HCT116 (cell line): ENCODE results near the gene ATG9A. TPM values are rescaled to one million over a fixed set of nuclear protein-coding genes. Genes with fewer than 3 reads are reported as not detected.

Experiments
- ATAC-seq: fragments of 200-7000 bp; cut with Tn5 transposase; 2 replicates; pipeline ENCODE4 v1.9.1; 2020; ENCODE audit warnings: mild to moderate bottlenecking, moderate library complexity
- BruUV-seq: library from RNA; stranded (reverse); fragments of 400-500 nt; replicated peaks from 2 replicates; lab custom pipeline; 2021; lab: Mats Ljungman, UMichigan
- CTCF ChIA-PET: fragments of 300-600 bp; sonication (Branson Sonifier 250); formaldehyde crosslinking; loops from one replicate; lab custom pipeline; 2021; ENCODE audit warnings: antibody characterized with exemption; lab: Charles Lee
- POLR2A ChIA-PET: fragments of 300-600, 350-600 bp; sonication (Branson Sonifier 250); formaldehyde crosslinking; loops from one replicate; lab custom pipeline; 2021; ENCODE audit warnings: antibody characterized with exemption; lab: Charles Lee
- RAD21 ChIA-PET, 2 experiments: fragments of 300-600 bp; sonication (Branson Sonifier 250); formaldehyde crosslinking; loops; one replicate each; lab custom pipeline; 2023; ENCODE audit warnings: low total read pairs in 2 of 2; ENCODE audit not compliant: uncharacterized antibody in 2 of 2, unreplicated experiment in 2 of 2, low non-redundant PET in 1 of 2; lab: Charles Lee
- DNase-seq: peaks from one replicate; pipeline ENCODE4 v3.0.0-alpha.2; 2010; ENCODE audit warnings: low read depth, low spot score
- H2AFZ ChIP-seq: fragments of 200-600 bp; shearing (Covaris generic), sonication (generic); 2 replicates; pipeline ENCODE4 v1.6.1; 2017; ENCODE audit warnings: low read depth, mixed run types, mixed read lengths, antibody characterized with exemption, low read length; ENCODE audit not compliant: poor library complexity, severe bottlenecking
- H3K27ac ChIP-seq: 2 replicates; pipeline ENCODE4 v1.5.1; 2012; ENCODE audit warnings: low read depth, low read length
- H3K27me3 ChIP-seq: fragments of 200-600 bp; sonication (generic); 2 replicates; pipeline ENCODE4 v1.6.1; 2016; ENCODE audit warnings: mixed run types, low read length, mixed read lengths; ENCODE audit not compliant: insufficient read depth
- H3K36me3 ChIP-seq, 2 experiments: fragments of 200-500 bp in 1 of 2; fragments of 200-600 bp in 1 of 2; sonication (Bioruptor generic) in 1 of 2; sonication (generic) in 1 of 2; 2 replicates each; pipeline versions ENCODE4 v1.5.1 to v1.6.1; 2014 to 2016; ENCODE audit warnings: low read length in 2 of 2, inconsistent platforms in 1 of 2, mixed read lengths in 1 of 2, mixed run types in 1 of 2; ENCODE audit not compliant: insufficient read depth in 2 of 2, control insufficient read depth in 1 of 2
- H3K4me1 ChIP-seq, 2 experiments: fragments of 200-600 bp in 1 of 2; sonication (generic) in 1 of 2; 2 replicates each; pipeline versions ENCODE4 v1.5.1 to v1.6.1; 2012 to 2017; ENCODE audit warnings: low read length in 2 of 2, inconsistent platforms in 1 of 2, mild to moderate bottlenecking in 1 of 2, mixed read lengths in 1 of 2, mixed run types in 1 of 2, moderate library complexity in 1 of 2; ENCODE audit not compliant: insufficient read depth in 2 of 2, control insufficient read depth in 1 of 2
- H3K4me2 ChIP-seq: fragments of 200-600 bp; sonication (generic); 2 replicates; pipeline ENCODE4 v1.6.1; 2017; ENCODE audit warnings: mixed run types, low read length, mixed read lengths
- H3K4me3 ChIP-seq, 2 experiments: fragments of 200-600 bp in 1 of 2; sonication (generic) in 1 of 2; replicated peaks in 1 of 2; 2 replicates each; pipeline ENCODE4 v1.5.1; 2011 to 2016; ENCODE audit warnings: low read length in 2 of 2, control low read depth in 1 of 2, low read depth in 1 of 2, mild to moderate bottlenecking in 1 of 2, mixed read lengths in 1 of 2, mixed run types in 1 of 2
- H3K79me2 ChIP-seq: fragments of 200-600 bp; sonication (generic); 2 replicates; pipeline ENCODE4 v1.6.1; 2017; ENCODE audit warnings: mild to moderate bottlenecking, mixed run types, low read length, moderate library complexity, mixed read lengths; ENCODE audit not compliant: insufficient read depth
- H3K9ac ChIP-seq: fragments of 200-600 bp; sonication (generic); 2 replicates; pipeline ENCODE4 v1.6.1; 2016; ENCODE audit warnings: low read length, mixed read lengths
- H3K9me2 ChIP-seq: fragments of 200-600 bp; sonication (generic), shearing (Covaris generic); 2 replicates; pipeline ENCODE4 v1.6.1; 2017; ENCODE audit warnings: mixed run types, mild to moderate bottlenecking, moderate library complexity; ENCODE audit not compliant: insufficient read depth
- H3K9me3 ChIP-seq, 2 experiments: fragments of 200-500 bp in 1 of 2; fragments of 200-600 bp in 1 of 2; sonication (Bioruptor generic) in 1 of 2; sonication (generic) in 1 of 2; 2 replicates each; pipeline ENCODE4 v1.6.1; 2014 to 2017; ENCODE audit warnings: low read length in 2 of 2, mixed read lengths in 2 of 2, inconsistent platforms in 1 of 2, low read depth in 1 of 2, mild to moderate bottlenecking in 1 of 2, mixed run types in 1 of 2, moderate library complexity in 1 of 2; ENCODE audit not compliant: control insufficient read depth in 1 of 2, insufficient read depth in 1 of 2
- H4K20me1 ChIP-seq: fragments of 200-600 bp; sonication (generic), shearing (Covaris generic); 2 replicates; pipeline ENCODE4 v1.6.1; 2017; ENCODE audit warnings: mixed run types, mild to moderate bottlenecking, moderate library complexity; ENCODE audit not compliant: insufficient read depth
- CBX3 ChIP-seq: IDR thresholded peaks from 2 replicates; pipeline ENCODE4 v1.6.1; 2012; ENCODE audit warnings: low read depth
- EZH2phosphoT487 ChIP-seq: fragments of 200-600 bp; IDR thresholded peaks from 2 replicates; pipeline ENCODE4 v1.6.1; 2018; ENCODE audit warnings: antibody characterized with exemption, borderline replicate concordance
- JUND ChIP-seq: IDR thresholded peaks from 2 replicates; pipeline ENCODE4 v1.6.1; 2012
- POLR2A ChIP-seq: IDR thresholded peaks from 2 replicates; pipeline ENCODE4 v1.7.0; 2011; ENCODE audit warnings: borderline replicate concordance; ENCODE audit not compliant: insufficient read depth, insufficient read length; ENCODE audit errors: extremely low read depth
- REST ChIP-seq: IDR thresholded peaks from 2 replicates; pipeline ENCODE4 v1.6.1; 2012; ENCODE audit warnings: low read depth
- SP1 ChIP-seq: IDR thresholded peaks from 2 replicates; pipeline ENCODE4 v1.6.1; 2012; ENCODE audit warnings: low read depth
- SRF ChIP-seq: IDR thresholded peaks from 2 replicates; pipeline ENCODE4 v1.6.1; 2012; ENCODE audit warnings: low read depth
- TCF7L2 ChIP-seq: IDR thresholded peaks from 2 replicates; pipeline ENCODE4 v1.7.0; 2011; ENCODE audit warnings: borderline replicate concordance, inconsistent platforms; ENCODE audit not compliant: insufficient read depth, insufficient read length; ENCODE audit errors: extremely low read depth
- YY1 ChIP-seq: IDR thresholded peaks from 2 replicates; pipeline ENCODE4 v1.6.1; 2011; ENCODE audit warnings: low read length, low read depth, moderate library complexity, mild to moderate bottlenecking; ENCODE audit not compliant: insufficient replicate concordance; ENCODE audit errors: extremely low read depth
- ZNF274 ChIP-seq: fragments of 200-500 bp; sonication (Bioruptor generic); IDR thresholded peaks from 2 replicates; pipeline ENCODE4 v1.6.1; 2014; ENCODE audit warnings: mild to moderate bottlenecking, low read depth, low read length, inconsistent platforms
- intact Hi-C: fragments of 100-400 bp; cut with micrococcal nuclease; formaldehyde crosslinking; loops from 2 replicates; pipeline ENCODE4 v1.10.0; 2022
- total RNA-seq: library from RNA; stranded (reverse); gene quantifications from one replicate; pipeline ENCODE4 v1.2.1, GENCODE V29; 2021; ENCODE audit not compliant: unreplicated experiment
- TF ChIP-seq, protein P1 (sequence below): IDR thresholded peaks from 2 replicates; pipeline ENCODE4 v1.6.1; 2012
- TF ChIP-seq, protein P2 (sequence below): IDR thresholded peaks from 2 replicates; pipeline ENCODE4 v1.6.1; 2011; ENCODE audit warnings: mild to moderate bottlenecking, low read length, moderate library complexity; ENCODE audit not compliant: insufficient replicate concordance; ENCODE audit errors: extremely low read depth
- TF ChIP-seq, protein P3 (sequence below), 3 experiments: fragments of 200-600 bp in 1 of 3; sonication (generic) in 1 of 3; IDR thresholded peaks in 2 of 3; conservative IDR thresholded peaks in 1 of 3; 2 replicates each; pipeline ENCODE4 v1.5.1; 2012 to 2017; ENCODE audit warnings: low read depth in 2 of 3, low read length in 2 of 3, antibody characterized with exemption in 1 of 3, borderline replicate concordance in 1 of 3, control low read depth in 1 of 3, mild to moderate bottlenecking in 1 of 3, mixed read lengths in 1 of 3, mixed run types in 1 of 3, moderate library complexity in 1 of 3; ENCODE audit not compliant: insufficient read depth in 1 of 3

ATG9A gene
- total RNA-seq, 1 experiment from 2014 or later, result 51.8 TPM

DNA sequence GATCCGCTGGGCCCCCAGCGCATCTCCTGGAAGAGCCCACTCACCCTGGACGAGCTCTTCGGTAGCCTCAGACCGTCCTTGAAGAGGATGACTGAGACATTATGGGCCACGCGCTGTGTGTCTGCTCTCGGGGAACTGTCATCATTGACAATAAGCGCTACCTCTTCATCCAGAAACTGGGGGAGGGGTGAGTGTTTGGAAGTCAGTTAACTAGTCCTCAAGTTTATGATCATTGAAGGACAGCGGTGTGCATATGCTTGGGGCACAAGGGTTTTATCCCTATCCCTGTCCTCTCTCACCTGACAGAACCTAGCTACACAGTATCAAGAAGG is 16.4 kb upstream of the ATG9A start:
- no peaks in the 10 kb centered on the region for H3K9me2 ChIP-seq
- ChIA-PET RAD21 (no interaction called here), POLR2A (interaction anchor here (1.4 to 2.5 kb wide), 2 partner anchors 17 to 29 kb away, joined by 7 to 8 read pairs; partner anchors contain the start of genes ANKZF1 and ATG9A), CTCF (interaction anchor here (0.6 to 2.6 kb wide), 4 partner anchors 33 to 599 kb away, joined by 3 to 19 read pairs (median 3); partner anchors contain the start of gene DNAJB2)
- intact Hi-C loops, result no loop called here
- peaks cover 0 to 5% of the 10 kb centered on the region in 2 experiments; a peak in 2 of 4 replicates for H3K36me3 ChIP-seq
- H3K27ac ChIP-seq, result peak overlapping the region; percentile 79
- no peaks in the 10 kb centered on the region for H4K20me1 ChIP-seq
- no peaks in the 10 kb centered on the region for H3K27me3 ChIP-seq
- peaks cover 14% of the 10 kb centered on the region; the same call in 1 of the 2 replicates for H3K79me2 ChIP-seq
- H3K4me1 ChIP-seq, result peaks cover 29 to 41% of the 10 kb centered on the region in 2 experiments
- DNase-seq, result no peak
- H3K9ac ChIP-seq, result peak overlapping the region; percentile 82
- H3K4me3 ChIP-seq, result peak overlapping the region; percentile 80 to 96
- H3K9me3 ChIP-seq, result no peaks in the 10 kb centered on the region
- H2AFZ ChIP-seq, result no peak overlapping the region
- peak overlapping the region; percentile 87 for H3K4me2 ChIP-seq
- TF ChIP-seq, protein P1, sequence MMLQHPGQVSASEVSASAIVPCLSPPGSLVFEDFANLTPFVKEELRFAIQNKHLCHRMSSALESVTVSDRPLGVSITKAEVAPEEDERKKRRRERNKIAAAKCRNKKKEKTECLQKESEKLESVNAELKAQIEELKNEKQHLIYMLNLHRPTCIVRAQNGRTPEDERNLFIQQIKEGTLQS, result no peak
- TF ChIP-seq JUND (no peak), POLR2A (no peak), REST (no peak), EZH2phosphoT487 (no peak), YY1 (no peak), ZNF274 (no peak), SP1 (no peak), CBX3 (no peak), SRF (no peak), TCF7L2 (no peak)
- TF ChIP-seq, protein P2, sequence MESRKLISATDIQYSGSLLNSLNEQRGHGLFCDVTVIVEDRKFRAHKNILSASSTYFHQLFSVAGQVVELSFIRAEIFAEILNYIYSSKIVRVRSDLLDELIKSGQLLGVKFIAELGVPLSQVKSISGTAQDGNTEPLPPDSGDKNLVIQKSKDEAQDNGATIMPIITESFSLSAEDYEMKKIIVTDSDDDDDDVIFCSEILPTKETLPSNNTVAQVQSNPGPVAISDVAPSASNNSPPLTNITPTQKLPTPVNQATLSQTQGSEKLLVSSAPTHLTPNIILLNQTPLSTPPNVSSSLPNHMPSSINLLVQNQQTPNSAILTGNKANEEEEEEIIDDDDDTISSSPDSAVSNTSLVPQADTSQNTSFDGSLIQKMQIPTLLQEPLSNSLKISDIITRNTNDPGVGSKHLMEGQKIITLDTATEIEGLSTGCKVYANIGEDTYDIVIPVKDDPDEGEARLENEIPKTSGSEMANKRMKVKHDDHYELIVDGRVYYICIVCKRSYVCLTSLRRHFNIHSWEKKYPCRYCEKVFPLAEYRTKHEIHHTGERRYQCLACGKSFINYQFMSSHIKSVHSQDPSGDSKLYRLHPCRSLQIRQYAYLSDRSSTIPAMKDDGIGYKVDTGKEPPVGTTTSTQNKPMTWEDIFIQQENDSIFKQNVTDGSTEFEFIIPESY, result no peak
- TF ChIP-seq, protein P3, sequence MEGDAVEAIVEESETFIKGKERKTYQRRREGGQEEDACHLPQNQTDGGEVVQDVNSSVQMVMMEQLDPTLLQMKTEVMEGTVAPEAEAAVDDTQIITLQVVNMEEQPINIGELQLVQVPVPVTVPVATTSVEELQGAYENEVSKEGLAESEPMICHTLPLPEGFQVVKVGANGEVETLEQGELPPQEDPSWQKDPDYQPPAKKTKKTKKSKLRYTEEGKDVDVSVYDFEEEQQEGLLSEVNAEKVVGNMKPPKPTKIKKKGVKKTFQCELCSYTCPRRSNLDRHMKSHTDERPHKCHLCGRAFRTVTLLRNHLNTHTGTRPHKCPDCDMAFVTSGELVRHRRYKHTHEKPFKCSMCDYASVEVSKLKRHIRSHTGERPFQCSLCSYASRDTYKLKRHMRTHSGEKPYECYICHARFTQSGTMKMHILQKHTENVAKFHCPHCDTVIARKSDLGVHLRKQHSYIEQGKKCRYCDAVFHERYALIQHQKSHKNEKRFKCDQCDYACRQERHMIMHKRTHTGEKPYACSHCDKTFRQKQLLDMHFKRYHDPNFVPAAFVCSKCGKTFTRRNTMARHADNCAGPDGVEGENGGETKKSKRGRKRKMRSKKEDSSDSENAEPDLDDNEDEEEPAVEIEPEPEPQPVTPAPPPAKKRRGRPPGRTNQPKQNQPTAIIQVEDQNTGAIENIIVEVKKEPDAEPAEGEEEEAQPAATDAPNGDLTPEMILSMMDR (IDR thresholded peaks at IDR 0.05 in 2 of 3, conservative IDR thresholded peaks at IDR 0.05 in 1 of 3; ENCODE audit: borderline replicate concordance in 1 of 3, insufficient read depth in 1 of 3, low read depth in 2 of 3, low read length in 2 of 3), result no peak
- BruUV-seq, result no TSS peak
- no peak for ATAC-seq
